ENCODE measurements around the gene IFNL2. TPM values are rescaled to one million over a fixed set of nuclear protein-coding genes. Genes with fewer than 3 reads are reported as not detected.
"Not testable (repeated sequence)": the region's sequence is repeated elsewhere in the genome, so short reads cannot be mapped to it uniquely, and the experiment has no call there.

IFNL2 gene
- total RNA-seq, result not detected

- intact Hi-C loops (cut with DNase I, micrococcal nuclease); POLR2A ChIA-PET; H3K4me1 Mint-ChIP-seq; H3K9me3 Mint-ChIP-seq (ENCODE audit: low read depth); DNase-seq; H3K4me3 Mint-ChIP-seq; H3K27ac Mint-ChIP-seq; H3K36me3 Mint-ChIP-seq (ENCODE audit: low read depth): not testable (repeated sequence)
- H3K27me3 Mint-ChIP-seq, result peaks cover 27% of the 10 kb centered on the region
- CTCF ChIA-PET, result interaction anchor here (0.6 kb wide), 1 partner anchor 273 kb away, joined by 3 read pairs; no protein-coding TSS in a partner anchor
- peak; percentile 58 for ATAC-seq
Measured at GRCh38 chr19:39268085-39268484, at the start of gene IFNL2. TSS of gene IFNL2 (plus strand) at chr19:39268396. CDS start at chr19:39268569, 173 bp downstream.

GRCh38 chr19:39219108-39219507 lies 49.1 kb upstream of the IFNL2 start:
- ATAC-seq; H3K9me3 Mint-ChIP-seq (ENCODE audit: low read depth); DNase-seq; H3K36me3 Mint-ChIP-seq (ENCODE audit: low read depth); POLR2A ChIA-PET; H3K4me1 Mint-ChIP-seq; H3K27ac Mint-ChIP-seq; H3K4me3 Mint-ChIP-seq; intact Hi-C loops (cut with DNase I, micrococcal nuclease): not testable (repeated sequence)
- CTCF ChIA-PET, result interaction anchor here (0.9 kb wide), 1 partner anchor 24 kb away, joined by 3 read pairs; no protein-coding TSS in a partner anchor
- H3K27me3 Mint-ChIP-seq, result peaks cover 28% of the 10 kb centered on the region

DNA sequence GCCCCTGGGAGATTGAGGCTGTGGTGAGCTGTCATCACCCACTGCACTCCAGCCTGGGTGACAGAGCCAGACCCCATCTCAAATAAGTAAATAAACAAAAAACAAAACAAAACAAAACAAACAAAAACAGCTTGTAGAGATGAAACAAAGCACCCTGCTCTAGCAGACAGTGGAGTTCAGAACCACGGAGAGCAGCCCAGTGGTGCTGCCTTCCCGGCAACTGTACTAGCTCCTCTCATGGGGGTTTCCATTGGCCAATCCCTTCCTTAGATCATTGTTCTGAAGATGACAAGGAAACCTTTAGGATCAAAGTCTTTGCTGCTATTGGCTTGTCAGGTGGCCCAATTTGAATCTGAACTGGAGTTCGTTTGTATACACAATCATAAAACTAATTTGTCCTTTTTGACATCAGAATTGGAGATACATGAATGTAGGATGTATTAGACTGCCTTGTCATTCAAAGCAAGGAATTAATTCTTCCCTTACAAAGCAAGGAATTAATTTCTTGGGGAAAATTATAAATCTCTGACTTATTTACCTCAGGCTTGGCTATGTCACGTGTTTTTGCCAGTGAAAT lies 44.4 kb upstream of the IFNL2 start:
- Mint-ChIP-seq H3K4me3 (no peak overlapping the region), H3K27ac (no peak overlapping the region), H3K9me3 (ENCODE audit: low read depth) (no peaks in the 10 kb centered on the region), H3K27me3 (peaks cover 26% of the 10 kb centered on the region), H3K36me3 (ENCODE audit: low read depth) (no peaks in the 10 kb centered on the region), H3K4me1 (no peaks in the 10 kb centered on the region)
- intact Hi-C loops (cut with DNase I, micrococcal nuclease), result no loop called here
- ChIA-PET POLR2A (no interaction called here), CTCF (interaction anchor here (0.6 to 1.6 kb wide), 3 partner anchors 11 to 1198 kb away, joined by 3 to 4 read pairs (median 3); no protein-coding TSS in a partner anchor)
- ATAC-seq (no peak), DNase-seq (peak; percentile 51)

GRCh38 chr19:39224910-39225309 lies 43.3 kb upstream of the IFNL2 start:
- DNase-seq (no peak), ATAC-seq (no peak)
- no peaks in the 10 kb centered on the region for H3K36me3 Mint-ChIP-seq (ENCODE audit: low read depth)
- no peaks in the 10 kb centered on the region for H3K9me3 Mint-ChIP-seq (ENCODE audit: low read depth)
- peaks cover 21% of the 10 kb centered on the region for H3K27me3 Mint-ChIP-seq
- ChIA-PET CTCF (interaction anchor here (0.6 kb wide), 1 partner anchor 249 kb away, joined by 3 read pairs; the partner anchor contains the start of gene FBXO17), POLR2A (no interaction called here)
- intact Hi-C loops (cut with DNase I, micrococcal nuclease), result no loop called here
- H3K27ac Mint-ChIP-seq, result no peak overlapping the region
- no peaks in the 10 kb centered on the region for H3K4me1 Mint-ChIP-seq
- H3K4me3 Mint-ChIP-seq, result no peak overlapping the region

DNA sequence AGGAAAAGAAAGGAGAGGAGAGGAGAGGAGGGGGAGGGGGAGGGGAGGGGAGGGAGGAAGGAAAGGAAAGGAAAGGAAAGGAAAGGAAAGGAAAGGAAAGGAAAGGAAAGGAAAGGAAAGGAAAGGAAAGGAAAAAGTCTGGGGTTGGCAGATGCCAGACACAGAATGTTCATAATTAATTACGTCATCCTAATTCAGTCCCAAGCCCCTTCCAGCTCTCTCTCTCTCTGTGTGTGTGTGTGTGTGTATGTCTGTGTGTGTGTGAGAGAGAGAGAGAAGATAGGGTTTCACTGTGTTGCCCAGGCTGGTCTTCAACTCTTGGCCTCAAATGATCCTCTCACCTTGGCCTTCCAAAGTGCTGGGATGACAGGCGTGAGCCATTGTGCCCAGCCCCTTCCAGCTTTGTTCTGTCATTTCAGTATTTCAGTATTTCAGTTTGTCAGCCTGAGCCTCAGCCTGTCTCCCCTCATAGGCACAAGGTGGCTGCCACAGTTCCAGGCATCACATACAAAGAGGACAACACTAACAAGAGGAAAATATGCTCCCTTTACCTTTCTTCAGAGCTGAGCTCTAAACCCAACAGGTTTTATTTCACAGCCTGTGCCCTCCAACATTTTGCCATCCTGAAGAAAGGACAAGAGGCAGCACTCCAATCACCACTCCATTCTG lies 38.0 kb upstream of the IFNL2 start:
- no peaks in the 10 kb centered on the region for H3K36me3 Mint-ChIP-seq (ENCODE audit: low read depth)
- H3K4me3 Mint-ChIP-seq, result no peak overlapping the region
- intact Hi-C loops (cut with DNase I, micrococcal nuclease), result no loop called here
- ATAC-seq (no peak), DNase-seq (no peak)
- no peaks in the 10 kb centered on the region for H3K27me3 Mint-ChIP-seq
- H3K27ac Mint-ChIP-seq, result no peak overlapping the region
- no peaks in the 10 kb centered on the region for H3K9me3 Mint-ChIP-seq (ENCODE audit: low read depth)
- H3K4me1 Mint-ChIP-seq, result no peaks in the 10 kb centered on the region
- ChIA-PET CTCF (interaction anchor here (0.8 kb wide), 1 partner anchor 562 kb away, joined by 4 read pairs; no protein-coding TSS in a partner anchor), POLR2A (no interaction called here)

DNA sequence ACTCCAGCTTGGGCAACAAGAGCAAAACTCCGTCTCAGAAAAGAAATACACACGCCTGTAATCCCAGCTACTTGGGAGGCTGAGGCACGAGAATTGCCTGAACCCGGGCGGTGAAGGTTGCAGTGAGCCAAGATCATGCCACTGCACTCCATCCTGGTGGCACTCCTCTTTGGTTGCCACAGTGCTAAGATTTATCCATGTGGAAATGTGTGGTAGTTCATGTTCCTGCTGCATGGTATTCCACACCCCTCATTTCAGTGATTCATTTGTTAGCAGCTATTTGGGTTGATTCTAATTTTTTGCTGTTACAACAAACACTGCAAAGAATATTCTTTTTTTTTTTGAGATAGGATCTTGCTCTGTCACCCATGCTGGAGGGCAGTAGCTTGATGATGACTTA lies 35.5 kb upstream of the IFNL2 start:
- POLR2A ChIA-PET, result no interaction called here

GRCh38 chr19:39236527-39236926 lies 31.7 kb upstream of the IFNL2 start:
- CTCF ChIA-PET, result no interaction called here
- H3K36me3 Mint-ChIP-seq (ENCODE audit: low read depth), result no peaks in the 10 kb centered on the region

More for the DNA sequence above, 35.5 kb upstream of the IFNL2 start:
- no peak for DNase-seq
- H3K27ac Mint-ChIP-seq, result no peak overlapping the region
- H3K4me3 Mint-ChIP-seq, result no peak overlapping the region
- no peaks in the 10 kb centered on the region for H3K27me3 Mint-ChIP-seq
- CTCF ChIA-PET, result interaction anchor here (0.7 kb wide), 1 partner anchor 113 kb away, joined by 3 read pairs; no protein-coding TSS in a partner anchor
- no peaks in the 10 kb centered on the region for H3K36me3 Mint-ChIP-seq (ENCODE audit: low read depth)
- no peak for ATAC-seq
- intact Hi-C loops (cut with DNase I, micrococcal nuclease), result no loop called here
- no peaks in the 10 kb centered on the region for H3K9me3 Mint-ChIP-seq (ENCODE audit: low read depth)
- H3K4me1 Mint-ChIP-seq, result peaks cover 11% of the 10 kb centered on the region

GRCh38 chr19:39237200-39238184 lies 30.7 kb upstream of the IFNL2 start:
- ChIA-PET POLR2A (no interaction called here), CTCF (interaction anchor here (1.0 kb wide), 1 partner anchor 307 kb away, joined by 3 read pairs; the partner anchor contains the start of genes MRPS12 and SARS2)
- H3K9me3 Mint-ChIP-seq (ENCODE audit: low read depth), result no peaks in the 10 kb centered on the region
- DNase-seq, result peak; percentile 68
- peak overlapping the region; percentile 43 for H3K4me3 Mint-ChIP-seq
- ATAC-seq, result peak; percentile 87
- intact Hi-C loops (cut with DNase I, micrococcal nuclease), result no loop called here
- H3K36me3 Mint-ChIP-seq (ENCODE audit: low read depth), result no peaks in the 10 kb centered on the region
- no peaks in the 10 kb centered on the region for H3K27me3 Mint-ChIP-seq
- peak overlapping the region; percentile 76 for H3K27ac Mint-ChIP-seq
- H3K4me1 Mint-ChIP-seq, result peaks cover 19% of the 10 kb centered on the region

More at GRCh38 chr19:39236527-39236926, 31.7 kb upstream of the IFNL2 start:
- Mint-ChIP-seq H3K27ac (no peak overlapping the region), H3K27me3 (no peaks in the 10 kb centered on the region), H3K4me1 (peaks cover 19% of the 10 kb centered on the region), H3K9me3 (ENCODE audit: low read depth) (no peaks in the 10 kb centered on the region), H3K4me3 (no peak overlapping the region)
- ATAC-seq, result peak; percentile 61
- peak; percentile 33 for DNase-seq
- POLR2A ChIA-PET, result no interaction called here
- intact Hi-C loops (cut with DNase I, micrococcal nuclease), result no loop called here

DNA sequence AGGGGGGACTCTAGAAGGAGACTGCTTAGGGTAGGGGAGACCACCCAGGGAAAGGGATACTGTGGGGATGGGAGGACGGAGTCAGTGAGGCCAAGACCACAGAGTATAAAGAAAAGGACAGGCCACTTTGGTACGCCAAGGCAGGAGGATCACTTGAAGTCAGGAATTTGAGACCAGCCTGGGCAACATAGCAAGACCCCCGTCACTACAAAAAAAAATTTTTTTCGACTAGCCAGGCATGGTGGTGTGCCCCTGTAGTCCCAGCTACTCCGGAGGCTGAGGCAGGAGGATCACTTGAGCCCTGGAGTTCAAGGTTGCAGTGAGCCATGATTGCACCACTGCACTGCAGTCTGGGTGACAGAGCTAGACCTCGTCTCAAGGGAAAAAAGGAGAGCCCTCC lies 30.0 kb upstream of the IFNL2 start:
- CTCF ChIA-PET, result interaction anchor here (1.0 kb wide), 1 partner anchor 308 kb away, joined by 3 read pairs; the partner anchor contains the start of genes MRPS12 and SARS2

DNA sequence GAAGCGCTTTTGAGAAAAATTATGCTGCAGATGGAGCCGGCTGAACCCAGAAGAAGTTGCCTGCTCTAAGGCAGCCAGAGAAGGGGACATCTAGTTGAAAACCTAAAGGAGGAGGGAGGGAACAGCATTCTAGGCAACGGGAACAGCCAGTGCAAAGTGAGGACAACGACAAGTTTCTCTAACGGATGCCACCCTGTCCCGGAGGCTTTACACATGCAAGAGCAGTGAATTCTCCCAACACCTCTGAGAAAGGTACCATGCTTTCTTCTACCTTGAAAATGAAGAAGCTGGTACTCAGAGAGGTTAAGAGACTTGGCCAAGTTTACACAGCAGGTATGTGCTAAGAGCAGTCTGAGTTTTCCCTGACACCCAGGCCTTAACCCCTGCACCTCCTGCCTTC lies 29.3 kb upstream of the IFNL2 start:
- Mint-ChIP-seq H3K27ac (no peak overlapping the region), H3K4me3 (no peak overlapping the region), H3K36me3 (ENCODE audit: low read depth) (no peaks in the 10 kb centered on the region), H3K4me1 (peaks cover 19% of the 10 kb centered on the region), H3K9me3 (ENCODE audit: low read depth) (no peaks in the 10 kb centered on the region), H3K27me3 (no peaks in the 10 kb centered on the region)
- POLR2A ChIA-PET, result interaction anchor here (0.7 kb wide), 1 partner anchor 147 kb away, joined by 13 read pairs; no protein-coding TSS in a partner anchor
- CTCF ChIA-PET, result interaction anchor here (0.6 kb wide), 1 partner anchor 832 kb away, joined by 3 read pairs; no protein-coding TSS in a partner anchor
- no peak for DNase-seq
- no peak for ATAC-seq
- intact Hi-C loops (cut with DNase I, micrococcal nuclease), result no loop called here

More for the DNA sequence above, 30.0 kb upstream of the IFNL2 start:
- ATAC-seq (no peak), DNase-seq (no peak)
- Mint-ChIP-seq H3K9me3 (ENCODE audit: low read depth) (no peaks in the 10 kb centered on the region), H3K4me1 (peaks cover 19% of the 10 kb centered on the region), H3K36me3 (ENCODE audit: low read depth) (no peaks in the 10 kb centered on the region), H3K27me3 (no peaks in the 10 kb centered on the region), H3K27ac (peak overlapping the region; percentile 76), H3K4me3 (no peak overlapping the region)
- POLR2A ChIA-PET, result no interaction called here
- intact Hi-C loops (cut with DNase I, micrococcal nuclease), result no loop called here

DNA sequence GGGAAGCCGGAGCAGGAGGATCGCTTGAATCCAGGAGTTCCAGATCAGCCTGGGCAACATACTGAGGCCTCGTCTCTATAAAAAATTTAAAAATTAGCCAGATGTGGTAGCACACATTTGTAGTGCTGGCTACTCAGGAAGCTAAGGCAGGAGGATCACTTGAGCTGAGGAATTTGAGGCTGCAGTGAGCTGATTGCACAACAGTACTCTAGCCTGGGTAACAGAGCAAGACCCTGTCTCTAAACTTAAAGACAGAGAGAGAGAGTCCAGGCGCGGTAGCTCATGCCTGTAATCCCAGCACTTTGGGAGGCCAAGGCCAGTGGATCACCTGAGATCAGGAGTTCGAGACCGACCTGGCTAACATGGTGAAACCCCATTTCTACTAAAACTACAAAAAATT lies 27.8 kb upstream of the IFNL2 start:
- no peak for ATAC-seq
- ChIA-PET POLR2A (interaction anchor here (0.6 kb wide), 1 partner anchor 17 kb away, joined by 3 read pairs; no protein-coding TSS in a partner anchor), CTCF (no interaction called here)

More for the DNA sequence above, 27.8 kb upstream of the IFNL2 start:
- DNase-seq, result no peak
- Mint-ChIP-seq H3K9me3 (ENCODE audit: low read depth) (no peaks in the 10 kb centered on the region), H3K36me3 (ENCODE audit: low read depth) (no peaks in the 10 kb centered on the region), H3K4me3 (no peak overlapping the region), H3K27me3 (no peaks in the 10 kb centered on the region), H3K27ac (no peak overlapping the region), H3K4me1 (peaks cover 19% of the 10 kb centered on the region)
- intact Hi-C loops (cut with DNase I, micrococcal nuclease), result no loop called here

Measured in activated CD4-positive, alpha-beta T cell treated with anti-CD3 and anti-CD28 coated beads for 36 hours (primary cell).